ENCODE results near the gene KIF21A.

- TF ChIP-seq EZH2phosphoT487 (IDR thresholded peaks at IDR 0.05; ENCODE audit: low read depth) (no peak), CTCF (IDR thresholded peaks at IDR 0.05; ENCODE audit: low read depth, low read length) (no peak)
These were observed 41.5 kb downstream of the KIF21A start for GRCh38 chr12:39401459-39401858.
